Vagina (tissue), 2 donors: ENCODE results near the gene CTNND2.

Experiments used
- POLR2A ChIP-seq, 2 donors: fragments of 450-650 bp; IDR thresholded peaks; one replicate each; pipeline ENCODE4 v1.6.1; 2017; ENCODE audit warnings: antibody characterized with exemption in 2 of 2, mild to moderate bottlenecking in 2 of 2, moderate library complexity in 2 of 2
- TF ChIP-seq, protein P1 (sequence below), 3 experiments: fragments of 450-650 bp in 2 of 3; fragments of 200-600 bp in 1 of 3; sonication (generic) in 1 of 3; IDR thresholded peaks; one replicate each; pipeline ENCODE4 v1.5.1; 2017 to 2019; ENCODE audit warnings: antibody characterized with exemption in 3 of 3, mild to moderate bottlenecking in 2 of 3, moderate library complexity in 2 of 3

DNA sequence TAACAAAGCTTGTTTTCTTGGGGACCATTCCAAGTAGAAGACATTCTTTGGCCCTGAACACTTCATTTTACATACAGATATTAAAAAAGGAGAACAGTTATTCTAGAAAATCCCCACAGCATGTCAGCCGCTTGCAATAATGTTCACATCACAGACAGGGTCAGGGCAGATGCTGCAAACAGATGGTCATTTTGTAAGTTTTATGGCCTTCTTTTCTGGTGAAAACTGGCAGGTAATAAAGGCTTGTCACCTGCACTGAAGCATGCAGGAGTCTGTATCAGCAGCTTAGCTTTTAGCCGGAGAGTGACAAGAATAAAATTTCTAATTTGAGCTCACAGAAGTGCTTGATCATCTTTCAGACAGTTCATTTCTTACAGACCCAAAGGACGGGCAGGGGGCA lies 922.3 kb downstream of the CTNND2 start:
- TF ChIP-seq, protein P1, sequence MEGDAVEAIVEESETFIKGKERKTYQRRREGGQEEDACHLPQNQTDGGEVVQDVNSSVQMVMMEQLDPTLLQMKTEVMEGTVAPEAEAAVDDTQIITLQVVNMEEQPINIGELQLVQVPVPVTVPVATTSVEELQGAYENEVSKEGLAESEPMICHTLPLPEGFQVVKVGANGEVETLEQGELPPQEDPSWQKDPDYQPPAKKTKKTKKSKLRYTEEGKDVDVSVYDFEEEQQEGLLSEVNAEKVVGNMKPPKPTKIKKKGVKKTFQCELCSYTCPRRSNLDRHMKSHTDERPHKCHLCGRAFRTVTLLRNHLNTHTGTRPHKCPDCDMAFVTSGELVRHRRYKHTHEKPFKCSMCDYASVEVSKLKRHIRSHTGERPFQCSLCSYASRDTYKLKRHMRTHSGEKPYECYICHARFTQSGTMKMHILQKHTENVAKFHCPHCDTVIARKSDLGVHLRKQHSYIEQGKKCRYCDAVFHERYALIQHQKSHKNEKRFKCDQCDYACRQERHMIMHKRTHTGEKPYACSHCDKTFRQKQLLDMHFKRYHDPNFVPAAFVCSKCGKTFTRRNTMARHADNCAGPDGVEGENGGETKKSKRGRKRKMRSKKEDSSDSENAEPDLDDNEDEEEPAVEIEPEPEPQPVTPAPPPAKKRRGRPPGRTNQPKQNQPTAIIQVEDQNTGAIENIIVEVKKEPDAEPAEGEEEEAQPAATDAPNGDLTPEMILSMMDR (IDR thresholded peaks at IDR 0.05): no peak
- TF ChIP-seq POLR2A (IDR thresholded peaks at IDR 0.05): no peak
